Prostate gland (tissue), 2 donors: ENCODE results near the gene SEMA7A.

Source experiments
- POLR2A ChIP-seq: fragments of 450-650 bp; IDR thresholded peaks from one replicate; pipeline ENCODE4 v1.6.1; 2016; ENCODE audit warnings: antibody characterized with exemption, mild to moderate bottlenecking
- POLR2AphosphoS5 ChIP-seq: sonication (generic); formaldehyde crosslinking; IDR thresholded peaks from one replicate; pipeline ENCODE4 v1.6.1; 2017; ENCODE audit warnings: antibody characterized with exemption
- TF ChIP-seq, protein P1 (sequence below), 4 experiments: fragments of 200-600 bp in 2 of 4; fragments of 450-650 bp in 2 of 4; sonication (generic) in 2 of 4; IDR thresholded peaks; 1 replicate in 3 of 4; 2 replicates in 1 of 4; pipeline ENCODE4 v1.5.1; 2016 to 2019; ENCODE audit warnings: antibody characterized with exemption in 4 of 4, mild to moderate bottlenecking in 2 of 4, moderate library complexity in 2 of 4

DNA sequence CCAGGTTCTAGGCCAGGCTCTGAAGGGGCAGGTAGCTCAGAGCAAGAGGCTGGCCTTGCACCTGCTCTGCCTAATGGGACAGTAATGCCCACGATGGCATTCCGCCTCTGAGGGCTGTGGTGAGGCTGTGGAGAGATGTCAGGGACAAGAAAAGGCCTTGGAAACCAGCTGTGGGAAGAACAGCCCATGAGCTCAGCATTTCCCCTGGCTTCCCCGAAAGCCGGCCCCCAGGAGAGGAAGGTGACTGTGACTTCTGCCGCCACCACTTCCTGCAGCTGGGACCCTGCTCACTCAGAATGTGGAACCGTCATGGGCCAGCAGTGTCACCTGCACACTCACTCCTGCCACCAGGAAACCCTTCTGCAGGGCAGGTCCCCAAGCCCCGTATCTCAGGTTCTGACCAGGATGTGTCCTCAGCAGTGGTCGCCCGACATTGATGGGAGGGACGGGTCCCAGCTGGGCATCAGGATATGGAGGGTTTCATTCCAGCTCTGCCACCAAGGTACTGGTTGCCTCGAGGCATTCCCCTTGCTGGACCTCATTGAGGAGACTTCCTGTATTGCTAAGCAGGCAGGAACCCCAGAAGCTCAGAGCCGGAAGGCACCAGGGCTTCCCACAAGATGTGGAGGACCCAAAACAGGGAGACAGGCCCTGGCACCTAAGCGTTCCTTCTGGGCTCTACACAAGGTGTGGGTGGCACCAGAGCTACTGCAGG is 30.7 kb downstream of the SEMA7A start:
- TF ChIP-seq POLR2AphosphoS5: no peak
- no peak for TF ChIP-seq POLR2A
- TF ChIP-seq, protein P1, sequence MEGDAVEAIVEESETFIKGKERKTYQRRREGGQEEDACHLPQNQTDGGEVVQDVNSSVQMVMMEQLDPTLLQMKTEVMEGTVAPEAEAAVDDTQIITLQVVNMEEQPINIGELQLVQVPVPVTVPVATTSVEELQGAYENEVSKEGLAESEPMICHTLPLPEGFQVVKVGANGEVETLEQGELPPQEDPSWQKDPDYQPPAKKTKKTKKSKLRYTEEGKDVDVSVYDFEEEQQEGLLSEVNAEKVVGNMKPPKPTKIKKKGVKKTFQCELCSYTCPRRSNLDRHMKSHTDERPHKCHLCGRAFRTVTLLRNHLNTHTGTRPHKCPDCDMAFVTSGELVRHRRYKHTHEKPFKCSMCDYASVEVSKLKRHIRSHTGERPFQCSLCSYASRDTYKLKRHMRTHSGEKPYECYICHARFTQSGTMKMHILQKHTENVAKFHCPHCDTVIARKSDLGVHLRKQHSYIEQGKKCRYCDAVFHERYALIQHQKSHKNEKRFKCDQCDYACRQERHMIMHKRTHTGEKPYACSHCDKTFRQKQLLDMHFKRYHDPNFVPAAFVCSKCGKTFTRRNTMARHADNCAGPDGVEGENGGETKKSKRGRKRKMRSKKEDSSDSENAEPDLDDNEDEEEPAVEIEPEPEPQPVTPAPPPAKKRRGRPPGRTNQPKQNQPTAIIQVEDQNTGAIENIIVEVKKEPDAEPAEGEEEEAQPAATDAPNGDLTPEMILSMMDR (IDR thresholded peaks at IDR 0.05): no peak
